ENCODE measurements around the gene PRKACG.

PRKACG gene

GRCh38 chr9:68979538-68980314 is 34.2 kb downstream of the PRKACG start:
- no peak for DNase-seq (ENCODE audit: low spot score)
- TF ChIP-seq, protein P1, sequence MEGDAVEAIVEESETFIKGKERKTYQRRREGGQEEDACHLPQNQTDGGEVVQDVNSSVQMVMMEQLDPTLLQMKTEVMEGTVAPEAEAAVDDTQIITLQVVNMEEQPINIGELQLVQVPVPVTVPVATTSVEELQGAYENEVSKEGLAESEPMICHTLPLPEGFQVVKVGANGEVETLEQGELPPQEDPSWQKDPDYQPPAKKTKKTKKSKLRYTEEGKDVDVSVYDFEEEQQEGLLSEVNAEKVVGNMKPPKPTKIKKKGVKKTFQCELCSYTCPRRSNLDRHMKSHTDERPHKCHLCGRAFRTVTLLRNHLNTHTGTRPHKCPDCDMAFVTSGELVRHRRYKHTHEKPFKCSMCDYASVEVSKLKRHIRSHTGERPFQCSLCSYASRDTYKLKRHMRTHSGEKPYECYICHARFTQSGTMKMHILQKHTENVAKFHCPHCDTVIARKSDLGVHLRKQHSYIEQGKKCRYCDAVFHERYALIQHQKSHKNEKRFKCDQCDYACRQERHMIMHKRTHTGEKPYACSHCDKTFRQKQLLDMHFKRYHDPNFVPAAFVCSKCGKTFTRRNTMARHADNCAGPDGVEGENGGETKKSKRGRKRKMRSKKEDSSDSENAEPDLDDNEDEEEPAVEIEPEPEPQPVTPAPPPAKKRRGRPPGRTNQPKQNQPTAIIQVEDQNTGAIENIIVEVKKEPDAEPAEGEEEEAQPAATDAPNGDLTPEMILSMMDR (IDR thresholded peaks at IDR 0.05; ENCODE audit: extremely low read depth, insufficient read depth, missing control alignments), result no peak
- in situ Hi-C loops (cut with MboI; ENCODE audit: low pct_unique_long_range_greater_than_20kb, low sequenced_read_pairs, unreplicated experiment), result no loop called here

DNA sequence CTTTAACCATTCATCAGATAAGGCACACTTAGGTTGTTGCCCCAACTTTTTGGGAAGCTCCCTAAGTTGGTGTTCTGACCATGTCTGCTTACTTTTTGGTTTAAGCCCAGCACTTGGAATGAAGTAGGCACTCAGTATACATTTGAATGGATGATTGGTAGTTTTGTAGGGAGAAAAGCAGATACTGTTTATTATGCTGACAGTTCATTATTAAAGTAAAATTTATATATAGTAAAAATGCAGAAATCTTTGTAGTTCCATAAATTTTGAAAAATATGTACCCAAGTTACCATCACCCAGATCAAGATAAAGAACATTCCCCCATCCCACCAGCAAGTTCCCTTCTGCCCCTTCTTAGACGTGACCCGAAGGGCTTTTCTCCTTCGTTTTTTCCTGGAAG is 35.4 kb downstream of the PRKACG start:
- TF ChIP-seq, protein P1 (IDR thresholded peaks at IDR 0.05; ENCODE audit: extremely low read depth, insufficient read depth, missing control alignments), result no peak
- in situ Hi-C loops (cut with MboI; ENCODE audit: low pct_unique_long_range_greater_than_20kb, low sequenced_read_pairs, unreplicated experiment), result no loop called here
- DNase-seq (ENCODE audit: low spot score), result no peak

- TF ChIP-seq, protein P1 (IDR thresholded peaks at IDR 0.05; ENCODE audit: extremely low read depth, insufficient read depth, missing control alignments), result no peak
- in situ Hi-C loops (cut with MboI; ENCODE audit: low pct_unique_long_range_greater_than_20kb, low sequenced_read_pairs, unreplicated experiment), result no loop called here
- no peak for DNase-seq (ENCODE audit: low spot score)
Measured at GRCh38 chr9:68978066-68978465, 35.8 kb downstream of the PRKACG start.

GRCh38 chr9:68975365-68976043 is 38.4 kb downstream of the PRKACG start:
- TF ChIP-seq, protein P1 (IDR thresholded peaks at IDR 0.05; ENCODE audit: extremely low read depth, insufficient read depth, missing control alignments), result no peak
- no peak for DNase-seq (ENCODE audit: low spot score)

GRCh38 chr9:68974901-68975300 is 39.0 kb downstream of the PRKACG start:
- in situ Hi-C loops (cut with MboI; ENCODE audit: low pct_unique_long_range_greater_than_20kb, low sequenced_read_pairs, unreplicated experiment), result no loop called here
- DNase-seq (ENCODE audit: low spot score), result no peak
- TF ChIP-seq, protein P1 (IDR thresholded peaks at IDR 0.05; ENCODE audit: extremely low read depth, insufficient read depth, missing control alignments), result no peak

More at GRCh38 chr9:68975365-68976043, 38.4 kb downstream of the PRKACG start:
- in situ Hi-C loops (cut with MboI; ENCODE audit: low pct_unique_long_range_greater_than_20kb, low sequenced_read_pairs, unreplicated experiment), result no loop called here

GRCh38 chr9:68974431-68974830 is 39.5 kb downstream of the PRKACG start:
- in situ Hi-C loops (cut with MboI; ENCODE audit: low pct_unique_long_range_greater_than_20kb, low sequenced_read_pairs, unreplicated experiment), result no loop called here
- DNase-seq (ENCODE audit: low spot score), result peak; percentile 67
- TF ChIP-seq, protein P1 (IDR thresholded peaks at IDR 0.05; ENCODE audit: extremely low read depth, insufficient read depth, missing control alignments), result no peak
